SIG-M5 treated with dmso at 0.1 percent for 504 hours (cell line): ENCODE measurements around the gene P4HB.
A peak's percentile ranks its signal among the peaks of the same experiment; 100 is the strongest.

ENCODE experiments used
- DNase-seq: peaks from one replicate; lab custom pipeline; 2025; ENCODE audit not compliant: unreplicated experiment; lab: John Stamatoyannopoulos, UW

P4HB gene

GRCh38 chr17:81869221-81870130, 9.1 kb upstream of the P4HB start:
- no peak for DNase-seq

- DNase-seq = no peak
Measured at GRCh38 chr17:81868674-81869220, 8.4 kb upstream of the P4HB start.

GRCh38 chr17:81867991-81868673, 7.8 kb upstream of the P4HB start:
- no peak for DNase-seq

GRCh38 chr17:81867170-81867990, 7.0 kb upstream of the P4HB start:
- DNase-seq = peak; percentile 72

- no peak for DNase-seq
Measured at GRCh38 chr17:81866440-81867169, 6.3 kb upstream of the P4HB start.

GRCh38 chr17:81865733-81866439, 5.6 kb upstream of the P4HB start:
- DNase-seq = no peak

GRCh38 chr17:81865358-81865732, 5.0 kb upstream of the P4HB start:
- no peak for DNase-seq

GRCh38 chr17:81863833-81864768, 3.8 kb upstream of the P4HB start:
- no peak for DNase-seq

- DNase-seq = no peak
Measured at GRCh38 chr17:81863123-81863675, 2.9 kb upstream of the P4HB start.

- DNase-seq = peak; percentile 100
Measured at GRCh38 chr17:81860756-81861568, 627 bp upstream of the P4HB start.

- peak; percentile 54 for DNase-seq
Measured at GRCh38 chr17:81858967-81859905, 1.1 kb downstream of the P4HB start.

- DNase-seq = peak; percentile 43
Measured at GRCh38 chr17:81858170-81858966, 2.0 kb downstream of the P4HB start.

GRCh38 chr17:81854974-81855774, 5.2 kb downstream of the P4HB start:
- no peak for DNase-seq

GRCh38 chr17:81852237-81852636, 8.1 kb downstream of the P4HB start:
- no peak for DNase-seq

- no peak for DNase-seq
Measured at GRCh38 chr17:81851423-81851822, 8.9 kb downstream of the P4HB start.
